HG03520 (cell line): Measurements from ENCODE around the gene GAS5.
"Not testable (repeated sequence)": the region's sequence is repeated elsewhere in the genome, so short reads cannot be mapped to it uniquely, and the experiment has no call there.

Source experiments
- ATAC-seq: cut with Tn5 transposase; IDR thresholded peaks from one replicate; pipeline ENCODE4 v1.9.1; 2021; ENCODE audit warnings: mild to moderate bottlenecking, moderate library complexity; ENCODE audit not compliant: unreplicated experiment

GAS5 gene

GRCh38 chr1:173870252-173871075 is 2.7 kb upstream of the GAS5 start:
- peak; percentile 30 for ATAC-seq

GRCh38 chr1:173869021-173869359 is 1.2 kb upstream of the GAS5 start:
- no peak for ATAC-seq

GRCh38 chr1:173868266-173869020 is 654 bp upstream of the GAS5 start, which contains the start of gene ZBTB37:
Gene ZBTB37, plus strand, starts transcription at chr1:173868380. Its CDS starts 1,846 bp downstream, at chr1:173870226.
- peak; percentile 46 for ATAC-seq

- ATAC-seq, result no peak
Measured at GRCh38 chr1:173867141-173867752, 542 bp downstream of the GAS5 start.

- no peak for ATAC-seq
Measured at GRCh38 chr1:173866413-173867115, 1.2 kb downstream of the GAS5 start.

- ATAC-seq, result no peak
Measured at GRCh38 chr1:173865468-173866164, 2.2 kb downstream of the GAS5 start.

GRCh38 chr1:173864179-173864867 is 3.5 kb downstream of the GAS5 start:
- ATAC-seq, result no peak

GRCh38 chr1:173863224-173864161 is 4.3 kb downstream of the GAS5 start:
- no peak for ATAC-seq

- ATAC-seq, result no peak
Measured at GRCh38 chr1:173862769-173863223, 5.0 kb downstream of the GAS5 start.

- not testable (repeated sequence) for ATAC-seq
Measured at GRCh38 chr1:173862146-173862768, 5.5 kb downstream of the GAS5 start.

GRCh38 chr1:173861731-173862145 is 6.1 kb downstream of the GAS5 start:
- ATAC-seq, result no peak

GRCh38 chr1:173860065-173860464 is 7.7 kb downstream of the GAS5 start:
- ATAC-seq, result no peak

GRCh38 chr1:173859547-173859946 is 8.2 kb downstream of the GAS5 start:
- ATAC-seq, result not testable (repeated sequence)

GRCh38 chr1:173857363-173857917 is 10.3 kb downstream of the GAS5 start:
- ATAC-seq, result no peak

GRCh38 chr1:173856903-173857302 is 10.9 kb downstream of the GAS5 start:
- no peak for ATAC-seq

- no peak for ATAC-seq
Measured at GRCh38 chr1:173856014-173856413, 11.8 kb downstream of the GAS5 start.

- no peak for ATAC-seq
Measured at GRCh38 chr1:173853074-173853473, 14.7 kb downstream of the GAS5 start.

- ATAC-seq, result no peak
Measured at GRCh38 chr1:173852105-173852504, 15.7 kb downstream of the GAS5 start.
